HG03108 (cell line): ENCODE data around the gene CPB2.

Source experiments
- ATAC-seq: cut with Tn5 transposase; IDR thresholded peaks from one replicate; pipeline ENCODE4 v1.9.1; 2021; ENCODE audit warnings: moderate library complexity; ENCODE audit not compliant: unreplicated experiment

Gene CPB2

GRCh38 chr13:46053162-46054012, 51.4 kb downstream of the CPB2 start:
- ATAC-seq, result no peak

GRCh38 chr13:46052319-46053161, 52.3 kb downstream of the CPB2 start, which contains the start of gene ZC3H13:
Gene ZC3H13, minus strand, starts transcription at chr13:46052746. Its CDS starts 7,239 bp downstream, at chr13:46045507.
- ATAC-seq, result peak; percentile 99

GRCh38 chr13:46051968-46052318, 52.9 kb downstream of the CPB2 start:
- ATAC-seq, result peak; percentile 5

GRCh38 chr13:46050771-46051170, 54.1 kb downstream of the CPB2 start:
- no peak for ATAC-seq

GRCh38 chr13:46045424-46045823, 59.4 kb downstream of the CPB2 start:
- ATAC-seq, result no peak

- ATAC-seq, result no peak
Observed at GRCh38 chr13:46043647-46044046, 61.2 kb downstream of the CPB2 start.

GRCh38 chr13:46041419-46041839, 63.4 kb downstream of the CPB2 start:
- ATAC-seq, result no peak

GRCh38 chr13:46040763-46041162, 64.1 kb downstream of the CPB2 start:
- no peak for ATAC-seq

- ATAC-seq, result no peak
Observed at GRCh38 chr13:46039411-46040182, 65.2 kb downstream of the CPB2 start.

- ATAC-seq, result no peak
Observed at GRCh38 chr13:46038296-46038695, 66.5 kb downstream of the CPB2 start.

GRCh38 chr13:46035066-46035465, 69.8 kb downstream of the CPB2 start:
- no peak for ATAC-seq

- ATAC-seq, result no peak
Observed at GRCh38 chr13:46032341-46032740, 72.5 kb downstream of the CPB2 start.

- no peak for ATAC-seq
Observed at GRCh38 chr13:46031581-46032263, 73.1 kb downstream of the CPB2 start.

- no peak for ATAC-seq
Observed at GRCh38 chr13:46025157-46025556, 79.7 kb downstream of the CPB2 start.

- ATAC-seq, result no peak
Observed at GRCh38 chr13:46022481-46022880, 82.4 kb downstream of the CPB2 start.

- no peak for ATAC-seq
Observed at GRCh38 chr13:46016216-46016615, 88.6 kb downstream of the CPB2 start.

GRCh38 chr13:46015366-46015765, 89.5 kb downstream of the CPB2 start:
- no peak for ATAC-seq

GRCh38 chr13:46012404-46012803, 92.4 kb downstream of the CPB2 start:
- ATAC-seq, result no peak

- ATAC-seq, result no peak
Observed at GRCh38 chr13:46010148-46010547, 94.7 kb downstream of the CPB2 start.

- ATAC-seq, result no peak
Observed at GRCh38 chr13:46008631-46009030, 96.2 kb downstream of the CPB2 start.
